ENCODE results near the gene MAML2. TPM values are rescaled to one million over a fixed set of nuclear protein-coding genes. Genes with fewer than 3 reads are reported as not detected.

The MAML2 gene
- total and polyA plus RNA-seq, 2 of the 13 experiments (the other 11 are each of a cell fraction or from before 2014, with no cell fraction given) = 2.3 to 25.9 TPM

DNA sequence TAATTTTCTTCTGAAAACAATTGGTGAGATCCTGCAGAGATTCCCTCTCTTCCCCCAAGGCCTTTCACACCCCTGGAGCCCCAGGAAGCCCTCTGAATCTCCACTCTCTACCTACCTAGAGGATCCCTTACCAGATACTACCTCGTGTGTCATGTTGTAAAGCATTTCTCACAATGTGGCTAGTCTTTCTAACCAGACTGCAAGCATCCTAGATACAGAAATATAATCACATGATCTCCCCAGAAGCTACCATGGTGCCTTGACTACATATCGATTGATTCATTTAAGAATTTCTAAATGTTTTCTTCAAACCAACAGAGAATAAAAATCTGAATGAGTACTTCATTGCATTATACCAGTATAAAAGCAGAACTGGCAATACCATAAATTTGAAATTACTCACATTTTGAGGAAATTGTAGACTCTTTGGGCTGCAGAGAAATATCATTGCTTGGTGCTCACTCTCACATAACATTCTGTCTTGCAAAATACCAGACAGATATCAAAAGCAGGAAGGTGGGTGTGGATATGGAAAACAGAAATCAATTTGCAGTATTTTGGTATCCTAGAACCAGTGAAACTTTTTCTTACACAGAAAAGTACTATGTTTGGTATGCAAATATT is 113.5 kb downstream of the MAML2 start:
- no peak overlapping the region for H3K9ac ChIP-seq (ENCODE audit: insufficient read depth, low read depth, low read length)
- DNase-seq (ENCODE audit: low spot score) (no peak), ATAC-seq (no peak), FAIRE-seq (no peak)
- no peak overlapping the region for H3K4me2 ChIP-seq (ENCODE audit: low read depth, low read length)
- no peaks in the 10 kb centered on the region for H3K27me3 ChIP-seq (ENCODE audit: control insufficient read depth in 1 of 2, insufficient read depth in 2 of 2, low read length in 2 of 2)
- H3K9me3 ChIP-seq (ENCODE audit: low read length) = no peaks in the 10 kb centered on the region
- in situ Hi-C loops (cut with HindIII; ENCODE audit: extremely low pct_ligation_motif_present, low pct_unique_long_range_greater_than_20kb) = no loop called here
- H3K4me3 ChIP-seq (replicated peaks in 1 of 3; ENCODE audit: insufficient read depth in 1 of 3, low read depth in 2 of 3, low read length in 3 of 3) = no peak overlapping the region
- H4K20me1 ChIP-seq (ENCODE audit: insufficient read depth, low read length) = no peaks in the 10 kb centered on the region
- H3K27ac ChIP-seq (ENCODE audit: extremely low read length, insufficient read depth, low read length) = no peak overlapping the region
- peaks cover 0 to 3% of the 10 kb centered on the region in 2 experiments; a peak in 2 of 5 replicates for H3K36me3 ChIP-seq (replicated peaks in 1 of 2; ENCODE audit: control insufficient read depth in 1 of 2, insufficient read depth in 2 of 2, low read length in 2 of 2)
- H2AFZ ChIP-seq (ENCODE audit: low read length) = no peak overlapping the region
- BruUV-seq (replicated peaks) = no TSS peak
- 92% methylated on average over 2 of the region's 2 CpGs for WGBS (ENCODE audit: low lambda C conversion rate)
- H3K79me2 ChIP-seq (ENCODE audit: insufficient read depth, low read length) = peaks cover 10% of the 10 kb centered on the region
- peaks cover 12% of the 10 kb centered on the region for H3K4me1 ChIP-seq (ENCODE audit: insufficient read depth, low read length)
- ChIA-PET POLR2A (no interaction called here), CTCF (ENCODE audit: low intra/inter-chr PET ratio, low total read pairs) (no interaction called here)
- intact Hi-C loops (cut with micrococcal nuclease; ENCODE audit: unreplicated experiment) = no loop called here
- no peak for TF ChIP-seq ZNF256 (CRISPR knock-in tag; conservative IDR thresholded peaks at IDR 0.05)

DNA sequence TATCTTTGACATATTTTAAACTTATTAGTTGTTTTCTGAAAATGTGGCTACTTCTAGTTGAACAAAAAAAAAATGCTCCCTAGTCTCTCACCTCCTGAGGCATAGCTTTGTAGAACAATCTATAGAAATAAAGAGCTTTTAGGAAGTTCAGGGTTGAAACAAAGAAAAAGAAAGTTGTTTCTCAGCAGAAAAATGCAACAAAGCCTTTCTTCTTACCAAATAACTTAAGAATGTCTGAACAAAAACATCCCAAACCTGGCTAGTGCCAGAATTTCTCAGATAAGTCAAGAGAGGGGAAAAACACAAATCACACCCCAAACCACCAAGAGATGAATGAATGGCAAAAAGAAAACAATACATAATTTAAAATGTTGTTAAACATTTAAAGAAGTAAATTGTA is 114.1 kb downstream of the MAML2 start:
- CTCF ChIA-PET (ENCODE audit: low intra/inter-chr PET ratio, low total read pairs) = no interaction called here
- in situ Hi-C loops (cut with HindIII; ENCODE audit: extremely low pct_ligation_motif_present, low pct_unique_long_range_greater_than_20kb) = no loop called here
- intact Hi-C loops (cut with micrococcal nuclease; ENCODE audit: unreplicated experiment) = no loop called here
- H3K4me3 ChIP-seq (replicated peaks in 1 of 3; ENCODE audit: insufficient read depth in 1 of 3, low read depth in 2 of 3, low read length in 3 of 3) = no peak overlapping the region
- H3K9me3 ChIP-seq (ENCODE audit: low read length) = no peaks in the 10 kb centered on the region
- POLR2A ChIA-PET = no interaction called here
- no peak overlapping the region for H3K4me2 ChIP-seq (ENCODE audit: low read depth, low read length)
- peaks cover 10% of the 10 kb centered on the region for H3K79me2 ChIP-seq (ENCODE audit: insufficient read depth, low read length)
- ATAC-seq = no peak
- H3K9ac ChIP-seq (ENCODE audit: insufficient read depth, low read depth, low read length) = no peak overlapping the region
- no peak for FAIRE-seq
- DNase-seq (ENCODE audit: low spot score) = no peak
- H3K27me3 ChIP-seq (ENCODE audit: control insufficient read depth in 1 of 2, insufficient read depth in 2 of 2, low read length in 2 of 2) = no peaks in the 10 kb centered on the region
- no peaks in the 10 kb centered on the region for H4K20me1 ChIP-seq (ENCODE audit: insufficient read depth, low read length)
- H3K27ac ChIP-seq (ENCODE audit: extremely low read length, insufficient read depth, low read length) = no peak overlapping the region
- peaks cover 12% of the 10 kb centered on the region for H3K4me1 ChIP-seq (ENCODE audit: insufficient read depth, low read length)
- no TSS peak for BruUV-seq (replicated peaks)
- H2AFZ ChIP-seq (ENCODE audit: low read length) = no peak overlapping the region
- peaks cover 0 to 3% of the 10 kb centered on the region in 2 experiments; a peak in 2 of 5 replicates for H3K36me3 ChIP-seq (replicated peaks in 1 of 2; ENCODE audit: control insufficient read depth in 1 of 2, insufficient read depth in 2 of 2, low read length in 2 of 2)
- TF ChIP-seq, protein P1, sequence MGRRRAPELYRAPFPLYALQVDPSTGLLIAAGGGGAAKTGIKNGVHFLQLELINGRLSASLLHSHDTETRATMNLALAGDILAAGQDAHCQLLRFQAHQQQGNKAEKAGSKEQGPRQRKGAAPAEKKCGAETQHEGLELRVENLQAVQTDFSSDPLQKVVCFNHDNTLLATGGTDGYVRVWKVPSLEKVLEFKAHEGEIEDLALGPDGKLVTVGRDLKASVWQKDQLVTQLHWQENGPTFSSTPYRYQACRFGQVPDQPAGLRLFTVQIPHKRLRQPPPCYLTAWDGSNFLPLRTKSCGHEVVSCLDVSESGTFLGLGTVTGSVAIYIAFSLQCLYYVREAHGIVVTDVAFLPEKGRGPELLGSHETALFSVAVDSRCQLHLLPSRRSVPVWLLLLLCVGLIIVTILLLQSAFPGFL (CRISPR knock-in tag; IDR thresholded peaks at IDR 0.05) = no peak
- TF ChIP-seq GZF1 (CRISPR knock-in tag; IDR thresholded peaks at IDR 0.05) (no peak), MIER3 (CRISPR knock-in tag; IDR thresholded peaks at IDR 0.05; ENCODE audit: borderline replicate concordance) (no peak), ZNF790 (CRISPR knock-in tag; IDR thresholded peaks at IDR 0.05; ENCODE audit: borderline replicate concordance) (no peak), ZNF383 (CRISPR knock-in tag; IDR thresholded peaks at IDR 0.05; ENCODE audit: borderline replicate concordance) (no peak), ZNF777 (CRISPR knock-in tag; IDR thresholded peaks at IDR 0.05) (no peak), ZNF562 (CRISPR knock-in tag; IDR thresholded peaks at IDR 0.05; ENCODE audit: borderline replicate concordance) (no peak), SETDB1 (CRISPR knock-in tag; IDR thresholded peaks at IDR 0.05; ENCODE audit: borderline replicate concordance) (no peak), HOXA7 (CRISPR knock-in tag; IDR thresholded peaks at IDR 0.05) (no peak), HOXA5 (CRISPR knock-in tag; IDR thresholded peaks at IDR 0.05) (no peak)
- TF ChIP-seq, protein P2, sequence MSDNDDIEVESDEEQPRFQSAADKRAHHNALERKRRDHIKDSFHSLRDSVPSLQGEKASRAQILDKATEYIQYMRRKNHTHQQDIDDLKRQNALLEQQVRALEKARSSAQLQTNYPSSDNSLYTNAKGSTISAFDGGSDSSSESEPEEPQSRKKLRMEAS (IDR thresholded peaks at IDR 0.05) = no peak
- TF ChIP-seq, protein P3, sequence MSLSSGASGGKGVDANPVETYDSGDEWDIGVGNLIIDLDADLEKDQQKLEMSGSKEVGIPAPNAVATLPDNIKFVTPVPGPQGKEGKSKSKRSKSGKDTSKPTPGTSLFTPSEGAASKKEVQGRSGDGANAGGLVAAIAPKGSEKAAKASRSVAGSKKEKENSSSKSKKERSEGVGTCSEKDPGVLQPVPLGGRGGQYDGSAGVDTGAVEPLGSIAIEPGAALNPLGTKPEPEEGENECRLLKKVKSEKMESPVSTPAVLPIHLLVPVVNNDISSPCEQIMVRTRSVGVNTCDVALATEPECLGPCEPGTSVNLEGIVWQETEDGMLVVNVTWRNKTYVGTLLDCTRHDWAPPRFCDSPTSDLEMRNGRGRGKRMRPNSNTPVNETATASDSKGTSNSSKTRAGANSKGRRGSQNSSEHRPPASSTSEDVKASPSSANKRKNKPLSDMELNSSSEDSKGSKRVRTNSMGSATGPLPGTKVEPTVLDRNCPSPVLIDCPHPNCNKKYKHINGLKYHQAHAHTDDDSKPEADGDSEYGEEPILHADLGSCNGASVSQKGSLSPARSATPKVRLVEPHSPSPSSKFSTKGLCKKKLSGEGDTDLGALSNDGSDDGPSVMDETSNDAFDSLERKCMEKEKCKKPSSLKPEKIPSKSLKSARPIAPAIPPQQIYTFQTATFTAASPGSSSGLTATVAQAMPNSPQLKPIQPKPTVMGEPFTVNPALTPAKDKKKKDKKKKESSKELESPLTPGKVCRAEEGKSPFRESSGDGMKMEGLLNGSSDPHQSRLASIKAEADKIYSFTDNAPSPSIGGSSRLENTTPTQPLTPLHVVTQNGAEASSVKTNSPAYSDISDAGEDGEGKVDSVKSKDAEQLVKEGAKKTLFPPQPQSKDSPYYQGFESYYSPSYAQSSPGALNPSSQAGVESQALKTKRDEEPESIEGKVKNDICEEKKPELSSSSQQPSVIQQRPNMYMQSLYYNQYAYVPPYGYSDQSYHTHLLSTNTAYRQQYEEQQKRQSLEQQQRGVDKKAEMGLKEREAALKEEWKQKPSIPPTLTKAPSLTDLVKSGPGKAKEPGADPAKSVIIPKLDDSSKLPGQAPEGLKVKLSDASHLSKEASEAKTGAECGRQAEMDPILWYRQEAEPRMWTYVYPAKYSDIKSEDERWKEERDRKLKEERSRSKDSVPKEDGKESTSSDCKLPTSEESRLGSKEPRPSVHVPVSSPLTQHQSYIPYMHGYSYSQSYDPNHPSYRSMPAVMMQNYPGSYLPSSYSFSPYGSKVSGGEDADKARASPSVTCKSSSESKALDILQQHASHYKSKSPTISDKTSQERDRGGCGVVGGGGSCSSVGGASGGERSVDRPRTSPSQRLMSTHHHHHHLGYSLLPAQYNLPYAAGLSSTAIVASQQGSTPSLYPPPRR (CRISPR knock-in tag; IDR thresholded peaks at IDR 0.05; ENCODE audit: borderline replicate concordance) = no peak
